Stimulated activated CD4-positive, alpha-beta T cell treated with anti-CD3 and anti-CD28 coated beads, TNF-alpha, amount 100 ng/mL, for 48 hours (primary cell): ENCODE measurements around the gene TRIM14.

Source experiments
- DNase-seq, 3 donors: peaks; one replicate each; pipeline ENCODE4 v3.0.0-alpha.2; 2020; ENCODE audit warnings: low read depth in 3 of 3

TRIM14 gene, protein sequence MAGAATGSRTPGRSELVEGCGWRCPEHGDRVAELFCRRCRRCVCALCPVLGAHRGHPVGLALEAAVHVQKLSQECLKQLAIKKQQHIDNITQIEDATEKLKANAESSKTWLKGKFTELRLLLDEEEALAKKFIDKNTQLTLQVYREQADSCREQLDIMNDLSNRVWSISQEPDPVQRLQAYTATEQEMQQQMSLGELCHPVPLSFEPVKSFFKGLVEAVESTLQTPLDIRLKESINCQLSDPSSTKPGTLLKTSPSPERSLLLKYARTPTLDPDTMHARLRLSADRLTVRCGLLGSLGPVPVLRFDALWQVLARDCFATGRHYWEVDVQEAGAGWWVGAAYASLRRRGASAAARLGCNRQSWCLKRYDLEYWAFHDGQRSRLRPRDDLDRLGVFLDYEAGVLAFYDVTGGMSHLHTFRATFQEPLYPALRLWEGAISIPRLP

DNA sequence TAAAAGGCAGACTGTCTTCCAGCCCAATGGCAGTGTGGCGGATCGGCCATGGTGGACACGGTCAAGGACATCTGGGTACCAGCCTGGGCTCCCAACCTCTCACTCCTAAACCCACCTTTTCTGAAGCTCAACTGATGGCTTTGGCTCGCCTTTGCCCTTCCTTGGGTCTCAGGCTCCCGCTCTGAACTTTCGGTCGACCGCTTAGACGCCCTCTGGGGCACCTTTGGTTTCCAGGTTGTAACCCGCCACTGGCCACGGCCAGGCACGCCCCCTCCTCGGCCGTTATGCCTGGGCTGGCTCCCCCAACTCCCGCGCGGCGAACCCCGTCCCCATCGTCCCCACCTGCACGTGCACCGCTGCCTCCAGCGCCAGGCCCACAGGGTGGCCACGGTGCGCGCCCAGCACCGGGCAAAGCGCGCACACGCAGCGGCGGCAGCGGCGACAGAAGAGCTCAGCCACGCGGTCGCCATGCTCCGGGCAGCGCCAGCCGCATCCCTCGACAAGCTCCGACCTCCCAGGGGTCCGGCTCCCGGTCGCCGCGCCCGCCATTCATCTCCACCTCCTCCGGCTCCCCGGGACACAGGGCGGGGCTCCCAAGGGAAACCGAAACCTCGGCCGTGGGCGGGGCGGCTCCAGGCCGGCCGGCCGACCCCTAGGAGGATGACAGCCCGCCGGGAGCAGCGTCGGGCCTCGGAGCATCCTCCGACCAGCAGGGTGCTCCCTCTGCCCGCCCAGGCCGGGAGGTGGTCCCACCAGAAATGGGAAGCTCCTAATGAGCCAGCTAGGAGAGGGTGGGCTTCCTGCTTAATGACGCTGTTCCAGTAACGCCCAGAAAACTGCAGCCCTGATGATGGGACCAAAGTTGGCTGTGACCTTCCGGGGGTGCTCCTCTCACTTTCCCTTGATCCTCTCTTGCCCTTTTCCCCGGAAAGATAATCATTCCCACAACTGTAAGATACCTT is at the start of gene TRIM14:
Gene TRIM14, minus strand, starts transcription at position 583 of the 962 bp plus-strand sequence. Its CDS starts 34 bp downstream, at position 549.
- peak in 2 of 3 donors; percentile 37 to 46 for DNase-seq

- DNase-seq, result no peak
Measured at GRCh38 chr9:98168153-98168780, 49.2 kb upstream of the TRIM14 start.

- no peak for DNase-seq
Measured at GRCh38 chr9:98164912-98165311, 45.9 kb upstream of the TRIM14 start.

DNA sequence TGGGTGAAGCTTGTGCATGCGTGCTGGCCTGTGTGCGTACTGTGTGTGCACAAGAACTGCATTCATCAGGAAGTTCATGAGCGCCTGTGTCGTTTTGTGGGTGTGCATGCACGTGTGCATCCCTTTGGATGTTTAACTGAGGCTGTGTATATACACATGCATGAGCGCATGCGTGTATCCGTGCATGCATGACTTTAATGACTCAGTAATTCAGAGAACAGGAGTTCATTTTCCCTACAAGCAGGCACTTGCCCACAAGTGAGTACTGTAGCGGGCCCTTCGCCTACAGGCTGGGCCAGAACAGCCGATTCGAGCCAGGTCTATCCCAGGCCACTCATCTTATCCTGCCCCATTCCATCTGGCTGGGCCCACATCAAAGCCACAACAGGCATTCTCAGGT is 43.6 kb upstream of the TRIM14 start:
- DNase-seq, result no peak

DNA sequence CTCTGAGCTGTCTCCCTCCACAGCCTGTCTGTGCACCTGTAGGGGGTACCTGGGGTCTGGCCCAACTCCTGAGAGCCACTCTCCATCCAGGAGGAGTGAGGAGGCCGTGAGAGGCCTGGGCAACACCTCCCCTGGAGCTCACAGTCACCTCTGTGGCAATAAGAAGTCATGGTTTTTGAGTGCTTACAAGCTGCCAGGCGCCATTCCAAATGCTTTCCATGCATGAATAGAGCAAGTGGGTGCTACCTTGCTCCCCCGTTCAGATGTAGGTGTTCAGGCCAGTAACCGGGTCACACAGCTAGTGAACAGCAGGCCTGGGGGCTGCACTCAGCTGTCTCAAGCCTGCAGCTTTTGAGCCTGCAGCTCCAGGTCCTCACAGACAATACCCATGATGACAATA is 42.8 kb upstream of the TRIM14 start:
- DNase-seq, result no peak

DNA sequence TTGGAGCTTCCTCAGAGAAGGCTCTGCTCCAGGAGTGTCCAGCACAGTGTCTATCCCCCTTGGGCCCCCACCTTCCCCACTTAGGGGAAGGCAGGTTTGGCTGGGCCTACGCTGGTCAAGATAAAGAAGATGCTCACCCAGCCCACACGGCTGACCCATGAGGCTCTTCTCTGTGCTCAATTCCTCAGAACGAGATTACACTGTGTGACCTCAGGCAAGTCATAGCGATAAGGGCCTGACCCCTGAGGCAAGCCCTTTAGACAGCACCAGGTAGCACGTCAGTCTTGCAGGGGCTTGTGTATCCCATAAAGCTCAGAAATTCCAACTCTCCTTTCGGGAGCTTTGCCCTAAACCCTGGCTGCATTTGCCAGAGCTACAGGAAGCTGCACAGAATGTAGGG is 40.8 kb upstream of the TRIM14 start:
- DNase-seq, result no peak

DNA sequence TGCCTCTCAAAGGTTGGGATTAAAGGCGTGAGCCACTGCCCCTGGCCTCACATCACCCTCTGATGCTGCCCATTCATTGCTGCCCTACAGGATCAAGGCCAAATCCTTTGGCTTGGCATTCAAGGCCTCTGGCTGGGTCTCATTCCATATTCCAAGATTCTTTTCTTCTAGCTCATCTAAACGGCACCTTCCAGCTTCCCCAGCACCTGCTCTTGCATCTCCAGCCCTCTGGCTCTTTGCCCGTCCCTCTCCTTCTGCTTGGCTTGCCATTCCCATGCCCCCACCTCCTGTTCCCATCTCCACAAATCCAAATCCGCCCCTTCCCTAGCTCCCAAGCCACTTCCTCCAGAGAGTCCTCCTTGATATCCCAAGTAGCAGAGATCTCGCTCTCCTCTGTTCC is 40.3 kb upstream of the TRIM14 start:
- DNase-seq, result no peak

- no peak for DNase-seq
Measured at GRCh38 chr9:98158071-98158831, 39.2 kb upstream of the TRIM14 start.

DNA sequence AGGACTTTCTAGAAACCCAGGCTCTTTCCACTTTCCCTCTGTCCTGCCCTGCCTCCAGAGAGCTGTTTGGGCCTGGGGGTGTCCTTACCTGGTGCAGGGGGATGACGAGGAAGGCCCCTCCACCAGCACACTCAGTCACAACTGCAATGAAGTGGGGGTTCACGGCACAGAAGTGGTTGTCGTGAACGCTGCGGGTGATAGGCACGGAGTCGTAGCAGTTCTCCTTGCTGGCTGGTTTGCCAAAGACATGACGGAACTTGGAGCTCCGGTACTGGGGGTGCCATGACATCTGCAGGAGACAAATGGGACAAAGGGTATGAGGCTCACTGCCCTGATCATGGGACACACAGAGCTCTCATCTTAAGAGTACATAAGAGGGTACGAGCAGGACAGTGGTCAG is 38.4 kb upstream of the TRIM14 start:
- DNase-seq, result no peak

- DNase-seq, result no peak
Measured at GRCh38 chr9:98154678-98155077, 35.7 kb upstream of the TRIM14 start.

GRCh38 chr9:98152526-98152925 is 33.5 kb upstream of the TRIM14 start:
- DNase-seq, result no peak

- DNase-seq, result no peak
Measured at GRCh38 chr9:98150721-98151120, 31.7 kb upstream of the TRIM14 start.

GRCh38 chr9:98150164-98150563 is 31.1 kb upstream of the TRIM14 start:
- no peak for DNase-seq

DNA sequence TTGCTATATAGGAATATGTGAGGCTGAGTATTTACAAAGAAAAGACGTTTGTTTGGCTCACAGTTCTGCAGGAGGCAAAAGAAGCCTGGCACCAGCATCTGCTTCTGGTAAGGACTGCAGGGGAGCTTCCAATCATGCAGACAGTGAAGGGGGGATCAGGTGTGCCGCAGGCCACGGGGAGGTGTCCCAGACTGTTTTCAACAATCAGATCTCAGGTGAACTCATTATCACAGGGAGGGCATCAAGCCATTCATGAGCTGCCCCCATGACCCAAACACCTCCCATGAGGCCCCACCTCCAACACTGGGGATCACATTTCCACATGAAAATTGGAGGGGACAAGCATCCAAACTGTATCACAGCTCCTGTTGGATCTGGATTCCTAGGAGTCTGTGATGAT is 30.4 kb upstream of the TRIM14 start:
- DNase-seq, result no peak

GRCh38 chr9:98148486-98148885 is 29.5 kb upstream of the TRIM14 start:
- no peak for DNase-seq

DNA sequence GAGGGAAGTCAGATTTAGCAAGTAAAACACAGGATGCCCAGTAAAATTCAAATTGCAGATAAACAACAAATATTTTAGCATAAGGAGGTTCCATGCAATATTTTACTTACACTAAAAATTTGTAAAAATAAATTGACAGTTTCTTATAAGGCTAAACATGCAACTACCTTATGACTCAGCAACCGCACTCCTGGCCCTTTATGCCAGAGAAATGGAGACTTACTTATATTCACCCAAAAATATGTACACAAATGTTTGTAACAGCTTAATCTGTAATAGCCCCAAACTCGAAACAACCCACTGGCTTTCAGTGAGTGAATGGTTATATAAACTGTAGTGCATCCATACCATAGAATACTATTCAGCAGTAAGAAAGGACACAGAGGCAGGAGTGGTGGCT is 28.6 kb upstream of the TRIM14 start:
- no peak for DNase-seq

DNA sequence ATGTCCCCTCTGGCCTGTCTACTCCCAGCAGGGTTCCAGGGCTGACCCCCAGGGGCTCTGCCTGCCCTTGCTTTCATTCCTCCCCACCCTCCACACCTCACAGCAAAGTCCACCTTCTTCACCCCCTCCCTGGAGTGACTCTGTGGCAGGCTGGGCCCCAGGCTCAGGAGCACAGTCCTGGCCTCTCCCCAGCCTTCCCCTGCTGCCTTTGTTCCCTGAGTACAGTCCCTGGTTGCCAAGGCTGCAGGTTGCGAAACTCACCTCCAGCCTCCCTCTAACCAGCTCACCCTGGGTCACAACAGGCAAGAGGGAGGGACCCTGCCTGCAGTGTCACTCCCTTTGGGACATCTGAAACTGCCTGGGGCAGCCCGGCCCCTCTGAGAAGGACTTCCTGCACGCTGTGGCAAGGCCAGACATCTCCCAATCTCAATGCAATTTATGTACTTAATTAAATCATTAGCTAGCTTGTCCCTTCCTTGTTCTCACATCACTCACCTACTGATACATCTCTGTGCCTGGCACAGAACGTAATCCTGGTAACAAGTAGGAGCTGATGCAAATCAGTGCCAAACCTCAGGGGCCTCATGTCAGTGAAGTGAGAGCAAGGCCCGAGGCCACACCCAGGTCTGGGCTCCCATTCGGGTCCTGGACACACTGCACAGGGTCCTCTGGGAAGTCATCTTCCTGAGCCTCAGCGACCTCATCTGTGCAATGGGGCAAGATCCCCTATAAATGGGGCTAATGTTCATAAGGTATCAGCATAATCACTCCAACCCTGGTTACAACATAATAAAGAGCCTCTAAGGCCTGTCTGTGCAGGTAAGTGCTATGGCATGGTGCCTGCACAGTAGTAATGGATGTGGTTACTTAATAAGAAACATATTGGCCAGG is 27.3 kb upstream of the TRIM14 start:
- no peak for DNase-seq

DNA sequence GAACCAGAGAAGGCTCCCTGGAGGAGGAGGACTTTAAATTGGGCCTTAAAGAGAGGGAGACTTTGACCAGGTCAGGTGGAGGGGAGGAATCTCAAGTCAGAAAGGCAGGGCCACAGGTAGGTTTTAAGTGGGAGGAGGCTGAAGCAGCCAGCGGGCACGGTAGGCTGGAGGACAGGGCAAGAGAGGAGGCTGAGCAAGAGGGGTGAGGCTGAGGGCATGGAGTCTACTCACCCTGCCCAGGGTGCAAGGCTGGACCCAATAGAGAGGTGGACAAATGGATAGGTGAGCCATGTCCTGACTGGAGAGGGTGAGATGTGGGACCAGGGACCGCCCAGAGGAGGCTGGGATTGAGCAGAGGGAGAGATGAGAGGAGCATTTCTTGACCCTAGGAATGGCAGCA is 25.6 kb upstream of the TRIM14 start:
- DNase-seq, result no peak

GRCh38 chr9:98144076-98144475 is 25.1 kb upstream of the TRIM14 start:
- no peak for DNase-seq

- DNase-seq, result no peak
Measured at GRCh38 chr9:98142925-98143481, 24.0 kb upstream of the TRIM14 start.
